ENCODE data around the gene ATXN2. TPM values are rescaled to one million over a fixed set of nuclear protein-coding genes. Genes with fewer than 3 reads are reported as not detected.

ATXN2 gene
- total and polyA plus RNA-seq, 10 donors, result 7.7 to 77.8 (median 56.8) TPM

DNA sequence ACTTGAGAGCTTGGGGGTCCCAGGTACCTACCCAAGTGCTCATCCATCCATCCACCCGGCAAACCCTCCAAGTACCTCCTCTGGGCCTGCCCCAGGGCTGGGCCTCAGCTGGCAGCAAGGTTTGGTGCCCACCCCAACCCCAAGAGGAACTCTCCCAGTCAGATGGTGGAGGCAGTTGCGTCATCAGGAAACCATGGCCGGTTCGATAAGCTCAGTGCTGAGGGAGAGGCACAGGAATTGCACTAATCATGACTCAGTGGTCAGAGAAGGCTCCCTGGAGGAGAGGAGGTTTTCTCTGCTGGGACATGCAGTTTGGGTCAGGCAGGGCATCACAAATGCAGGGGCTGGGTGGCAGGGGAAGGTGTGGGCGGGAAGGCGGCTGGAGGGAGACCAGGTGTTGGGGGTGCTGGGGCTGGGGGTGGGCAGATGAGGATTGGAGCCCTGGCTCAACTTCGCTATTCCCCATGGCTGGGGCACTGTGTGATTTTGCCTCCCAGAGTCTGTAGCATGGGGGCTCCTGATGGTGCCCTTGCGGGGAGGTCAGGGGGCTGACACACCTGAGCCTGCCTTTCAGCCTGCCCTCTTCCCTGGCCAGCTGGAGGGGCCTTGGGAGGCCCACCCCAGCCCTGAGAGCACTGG, 161.2 kb downstream of the ATXN2 start:
- H3K9me3 ChIP-seq, result no peaks in the 10 kb centered on the region
- no peaks in the 10 kb centered on the region for H3K27me3 ChIP-seq (replicated peaks in 1 of 7)
- 25 to 44% (median 32%) methylated on average over 6 to 8 of the region's 8 CpGs for WGBS, 5 donors
- peaks cover 0 to 43% (median 4%) of the 10 kb centered on the region in 6 donors for H3K36me3 ChIP-seq
- H3K4me3 ChIP-seq, result peak overlapping the region in 1 of 8 donors; percentile 33
- TF ChIP-seq CTCF (IDR thresholded peaks at IDR 0.05 in 8 of 11, conservative IDR thresholded peaks at IDR 0.05 in 3 of 11) (no peak), POLR2AphosphoS5 (IDR thresholded peaks at IDR 0.05) (peak in 2 of 3 donors; percentile 55 to 86), POLR2A (IDR thresholded peaks at IDR 0.05) (no peak)
- H3K27ac ChIP-seq, result peak overlapping the region; percentile 53 to 95 (median 92)
- DNase-seq, result peak; percentile 82
- intact Hi-C loops (cut with DNase I; ENCODE audit: low total_unique reads), result no loop called here
- peaks cover 95 to 100% (median 100%) of the 10 kb centered on the region in 6 donors for H3K4me1 ChIP-seq

DNA sequence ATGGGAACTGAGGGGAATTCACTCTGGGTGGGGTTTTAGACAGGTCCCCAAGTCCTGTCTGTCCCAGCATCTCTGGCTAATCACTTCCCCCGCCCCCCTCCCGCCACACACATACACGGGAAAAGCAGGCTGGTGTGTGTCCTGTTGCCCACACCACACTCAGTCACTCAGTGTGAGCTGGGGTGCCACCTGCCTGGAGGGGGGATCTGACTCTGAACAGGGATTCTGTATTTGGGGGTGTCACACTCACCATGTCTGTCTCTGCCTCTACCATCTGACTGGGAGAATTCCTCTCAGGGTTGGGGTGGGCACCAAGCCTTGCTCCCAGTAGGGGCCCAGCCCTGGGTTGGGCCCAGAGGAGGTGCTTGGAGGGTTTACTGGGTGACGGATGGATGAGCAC, 162.3 kb downstream of the ATXN2 start:
- Histone ChIP-seq H3K4me1 (peaks cover 95 to 100% (median 100%) of the 10 kb centered on the region in 6 donors), H3K36me3 (peaks cover 0 to 33% (median 0%) of the 10 kb centered on the region in 6 donors), H3K27me3 (replicated peaks in 1 of 7) (no peaks in the 10 kb centered on the region), H3K27ac (peak overlapping the region; percentile 53 to 95 (median 92)), H3K4me3 (no peak overlapping the region), H3K9me3 (no peaks in the 10 kb centered on the region)
- peak; percentile 58 for DNase-seq
- TF ChIP-seq POLR2A (IDR thresholded peaks at IDR 0.05) (no peak), POLR2AphosphoS5 (IDR thresholded peaks at IDR 0.05) (no peak), CTCF (IDR thresholded peaks at IDR 0.05 in 8 of 11, conservative IDR thresholded peaks at IDR 0.05 in 3 of 11) (no peak)
- intact Hi-C loops (cut with DNase I; ENCODE audit: low total_unique reads), result no loop called here
- WGBS, 5 donors, result 38 to 71% (median 58%) methylated on average over 2 to 4 of the region's 4 CpGs

GRCh38 chr12:111436266-111436665, 162.8 kb downstream of the ATXN2 start:
- Histone ChIP-seq H3K36me3 (peaks cover 0 to 32% (median 0%) of the 10 kb centered on the region in 6 donors), H3K27me3 (replicated peaks in 1 of 7) (no peaks in the 10 kb centered on the region), H3K27ac (peak overlapping the region; percentile 89 to 95 (median 92)), H3K9me3 (no peaks in the 10 kb centered on the region), H3K4me3 (peak overlapping the region in 1 of 8 donors; percentile 28), H3K4me1 (peaks cover 95 to 100% (median 100%) of the 10 kb centered on the region in 6 donors)
- no peak for DNase-seq
- intact Hi-C loops (cut with DNase I; ENCODE audit: low total_unique reads), result no loop called here
- TF ChIP-seq POLR2AphosphoS5 (IDR thresholded peaks at IDR 0.05) (no peak), POLR2A (IDR thresholded peaks at IDR 0.05) (no peak), CTCF (IDR thresholded peaks at IDR 0.05 in 8 of 11, conservative IDR thresholded peaks at IDR 0.05 in 3 of 11) (no peak)
- 81 to 100% (median 87%) methylated on average over 1 to 7 of the region's 7 CpGs for WGBS, 5 donors

DNA sequence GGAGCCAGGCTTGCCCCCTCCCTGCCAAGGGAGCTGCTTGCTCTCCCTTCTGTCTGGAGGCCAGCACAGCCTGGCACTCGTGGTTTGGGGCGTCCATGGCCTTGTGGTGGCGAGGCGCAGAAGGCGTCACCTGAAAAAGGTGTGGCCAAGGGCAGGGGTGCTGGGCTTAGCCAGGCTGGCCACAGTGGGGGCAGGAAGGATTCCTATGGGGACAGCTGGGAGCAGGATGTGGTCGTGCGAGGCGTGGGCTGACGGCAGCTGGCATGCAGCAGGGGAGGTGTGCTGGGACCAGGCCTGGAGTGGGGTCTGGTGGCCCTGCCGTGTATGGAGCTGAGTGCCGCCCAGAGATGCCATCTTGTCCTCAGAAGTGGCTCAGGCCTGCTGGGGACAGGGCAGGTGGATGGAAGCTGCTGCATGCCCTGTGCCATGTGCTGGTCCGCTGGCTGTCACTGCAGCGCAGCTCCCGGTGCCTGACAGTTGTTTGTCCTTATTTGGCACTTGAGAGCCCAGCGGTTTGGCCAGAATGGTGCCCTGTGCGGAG, 163.4 kb downstream of the ATXN2 start:
- Histone ChIP-seq H3K4me1 (peaks cover 95 to 100% (median 100%) of the 10 kb centered on the region in 6 donors), H3K9me3 (no peaks in the 10 kb centered on the region), H3K4me3 (peak overlapping the region in 1 of 8 donors; percentile 28), H3K36me3 (peaks cover 0 to 26% (median 0%) of the 10 kb centered on the region in 6 donors), H3K27me3 (replicated peaks in 1 of 7) (no peaks in the 10 kb centered on the region), H3K27ac (peak overlapping the region; percentile 89 to 95 (median 92))
- peak; percentile 87 for DNase-seq
- TF ChIP-seq CTCF (IDR thresholded peaks at IDR 0.05 in 8 of 11, conservative IDR thresholded peaks at IDR 0.05 in 3 of 11) (no peak), POLR2AphosphoS5 (IDR thresholded peaks at IDR 0.05) (peak; percentile 68 to 79 (median 70)), POLR2A (IDR thresholded peaks at IDR 0.05) (no peak)
- 36 to 48% (median 44%) methylated on average over 13 to 16 of the region's 16 CpGs for WGBS, 5 donors
- intact Hi-C loops (cut with DNase I; ENCODE audit: low total_unique reads), result no loop called here
